Endothelial cell of umbilical vein (primary cell): ENCODE results near the gene ACD. TPM values are rescaled to one million over a fixed set of nuclear protein-coding genes. Genes with fewer than 3 reads are reported as not detected.

Experiments
- BruUV-seq: library from RNA; stranded (reverse); fragments of 400-500 nt; replicated peaks from 2 replicates; lab custom pipeline; 2021; lab: Mats Ljungman, UMichigan
- CTCF ChIA-PET: fragments of 300-600, 350-600 bp; sonication (Branson Sonifier 250); formaldehyde crosslinking; loops from one replicate; lab custom pipeline; 2021; ENCODE audit warnings: antibody characterized with exemption, inconsistent platforms; lab: Charles Lee
- POLR2A ChIA-PET: fragments of 300-600, 350-600 bp; sonication (Branson Sonifier 250); formaldehyde crosslinking; loops from one replicate; lab custom pipeline; 2021; ENCODE audit warnings: antibody characterized with exemption, inconsistent platforms; lab: Charles Lee
- DNase-seq: peaks from one replicate; pipeline ENCODE4 v3.0.0-alpha.2; 2011; ENCODE audit warnings: low read depth, low spot score
- FAIRE-seq: peaks from 2 replicates; lab custom pipeline; 2011; peaks lifted over from hg19 to GRCh38; lab: Jason Lieb, UNC
- H2AFZ ChIP-seq: 2 replicates; pipeline ENCODE4 v1.6.0; 2012; ENCODE audit warnings: low read depth, low read length, control low read depth, inconsistent platforms
- H3K27ac ChIP-seq: 2 replicates; pipeline ENCODE4 v1.5.1; 2011; ENCODE audit warnings: low read depth, mild to moderate bottlenecking, control low read depth, low read length, moderate library complexity; ENCODE audit not compliant: insufficient read depth
- H3K27me3 ChIP-seq, 2 experiments: 2 replicates each; pipeline versions ENCODE4 v1.6.0 to v1.6.1; 2011; ENCODE audit warnings: low read length in 2 of 2, mixed read lengths in 1 of 2; ENCODE audit not compliant: control insufficient read depth in 2 of 2, insufficient read depth in 2 of 2
- H3K36me3 ChIP-seq, 2 experiments: 2 replicates in 1 of 2; 3 replicates in 1 of 2; pipeline ENCODE4 v1.5.1; 2011; ENCODE audit warnings: low read length in 2 of 2, mild to moderate bottlenecking in 1 of 2, moderate library complexity in 1 of 2; ENCODE audit not compliant: control insufficient read depth in 2 of 2, insufficient read depth in 2 of 2; ENCODE audit errors: extremely low read depth in 1 of 2
- H3K4me1 ChIP-seq: 3 replicates; pipeline ENCODE4 v1.5.1; 2011; ENCODE audit warnings: mild to moderate bottlenecking, low read length; ENCODE audit not compliant: control insufficient read depth, insufficient read depth; ENCODE audit errors: extremely low read depth
- H3K4me2 ChIP-seq: 2 replicates; pipeline ENCODE4 v1.6.1; 2011; ENCODE audit warnings: low read length, control low read depth, mixed read lengths; ENCODE audit not compliant: insufficient read depth
- H3K4me3 ChIP-seq, 3 experiments: fragments of 200-600 bp in 1 of 3; sonication (generic), shearing (Covaris generic) in 1 of 3; replicated peaks in 1 of 3; 2 replicates each; pipeline ENCODE4 v1.5.1; 2011 to 2016; ENCODE audit warnings: control low read depth in 3 of 3, low read length in 3 of 3, mild to moderate bottlenecking in 2 of 3, inconsistent platforms in 1 of 3, low read depth in 1 of 3, moderate library complexity in 1 of 3; ENCODE audit not compliant: insufficient read depth in 1 of 3
- H3K79me2 ChIP-seq: 2 replicates; pipeline ENCODE4 v1.6.0; 2012; ENCODE audit warnings: low read length, inconsistent platforms; ENCODE audit not compliant: control insufficient read depth, insufficient read depth
- H3K9ac ChIP-seq: replicated peaks from 2 replicates; pipeline ENCODE3; 2011; ENCODE audit warnings: low read length, control low read depth; ENCODE audit not compliant: insufficient read depth; ENCODE audit errors: extremely low read depth
- H3K9me1 ChIP-seq: replicated peaks from 3 replicates; pipeline ENCODE4 v1.6.0; 2011; ENCODE audit warnings: mild to moderate bottlenecking, low read length; ENCODE audit not compliant: control insufficient read depth, insufficient read depth; ENCODE audit errors: extremely low read depth
- H3K9me3 ChIP-seq: replicated peaks from 2 replicates; pipeline ENCODE4 v1.5.1; 2012; ENCODE audit warnings: low read length, inconsistent platforms; ENCODE audit not compliant: control insufficient read depth, insufficient read depth
- H4K20me1 ChIP-seq: replicated peaks from 2 replicates; pipeline ENCODE3; 2011; ENCODE audit warnings: mild to moderate bottlenecking, low read length; ENCODE audit not compliant: control insufficient read depth, insufficient read depth; ENCODE audit errors: extremely low read depth
- CTCF ChIP-seq, 2 donors: IDR thresholded peaks; 1 replicate in 1 of 2; 2 replicates in 1 of 2; pipeline ENCODE4 v1.5.1; 2011; ENCODE audit warnings: low read length in 2 of 2, mild to moderate bottlenecking in 2 of 2, moderate library complexity in 2 of 2, control low read depth in 1 of 2, inconsistent platforms in 1 of 2, low read depth in 1 of 2; ENCODE audit not compliant: insufficient read depth in 1 of 2; ENCODE audit errors: extremely low read depth in 1 of 2
- FOS ChIP-seq: IDR thresholded peaks from 2 replicates; pipeline ENCODE4 v1.6.1; 2011; ENCODE audit warnings: mild to moderate bottlenecking, low read length, moderate library complexity, borderline replicate concordance; ENCODE audit not compliant: insufficient read depth
- MAX ChIP-seq: IDR thresholded peaks from 2 replicates; pipeline ENCODE4 v1.6.1; 2011; ENCODE audit not compliant: insufficient read depth, insufficient read length
- POLR2A ChIP-seq: IDR thresholded peaks from 2 replicates; pipeline ENCODE4 v1.6.1; 2012; ENCODE audit warnings: low read depth, mild to moderate bottlenecking, control low read depth, low read length
- dilution Hi-C: fragments of 300-500 bp; cut with MboI; formaldehyde crosslinking; loops from one replicate; pipeline ENCODE4 v1.15.0; 2019; ENCODE audit warnings: low sequenced_read_pairs; ENCODE audit not compliant: extremely low pct_ligation_motif_present
- intact Hi-C: fragments of 100-400 bp; cut with micrococcal nuclease; formaldehyde crosslinking; loops from one replicate; pipeline ENCODE4 v1.10.0; 2022
- polyA plus RNA-seq, 4 experiments: library from polyadenylated mRNA; depleted of rRNA in 3 of 4; stranded (reverse) in 3 of 4; unstranded in 1 of 4; fragments of >200 nt; gene quantifications; 2 replicates each; pipeline versions ENCODE4 v1.2.1 to v1.2.3, GENCODE V29; 2011 to 2012; ENCODE audit warnings: missing spikeins in 1 of 4
- total RNA-seq: library from RNA; stranded (reverse); gene quantifications from 2 replicates; pipeline ENCODE4 v1.2.3, GENCODE V29; 2021

ACD gene
- total and polyA plus RNA-seq, 2 donors (not counting 3 experiments of a cell fraction or from before 2014, with no cell fraction given): 24.4 to 36.0 TPM

GRCh38 chr16:67672739-67673662 is 12.9 kb upstream of the ACD start:
- no peaks in the 10 kb centered on the region for H4K20me1 ChIP-seq
- peak; percentile 79 for DNase-seq
- H3K4me2 ChIP-seq: peak overlapping the region; percentile 31
- H3K9me1 ChIP-seq: no peaks in the 10 kb centered on the region
- H3K4me1 ChIP-seq: peaks cover 26% of the 10 kb centered on the region
- POLR2A ChIA-PET: interaction anchor here (1.2 to 1.5 kb wide), 2 partner anchors 133 to 152 kb away, joined by 4 read pairs; partner anchors contain the start of genes RANBP10 and TSNAXIP1
- TF ChIP-seq POLR2A: peak; percentile 22
- TF ChIP-seq CTCF (IDR thresholded peaks at IDR 0.05; ENCODE audit: extremely low read depth in 1 of 2, insufficient read depth in 1 of 2, low read depth in 1 of 2, low read length in 2 of 2): peak; percentile 80 to 82
- no peak for TF ChIP-seq MAX
- TF ChIP-seq FOS: no peak
- H3K27ac ChIP-seq: peak overlapping the region; percentile 73
- H2AFZ ChIP-seq: no peak overlapping the region
- FAIRE-seq: peak; percentile 84
- BruUV-seq: no TSS peak
- H3K79me2 ChIP-seq: no peaks in the 10 kb centered on the region
- H3K9ac ChIP-seq: peak overlapping the region; percentile 17
- no peaks in the 10 kb centered on the region for H3K27me3 ChIP-seq
- no peak overlapping the region for H3K4me3 ChIP-seq
- CTCF ChIA-PET: interaction anchor here (0.6 to 12.7 kb wide), 51 partner anchors 9 to 557 kb away, joined by 3 to 163 read pairs (median 4); partner anchors contain the start of genes ACD, ATP6V0D1, CENPT and CTCF
- H3K9me3 ChIP-seq: no peaks in the 10 kb centered on the region
- peaks cover 0 to 10% of the 10 kb centered on the region in 2 experiments for H3K36me3 ChIP-seq
- dilution Hi-C loops (no loop called here), intact Hi-C loops (loop anchor here (1.0 to 2.0 kb wide), 7 partner anchors 46 to 255 kb away; partner anchors contain the start of genes CENPT, EDC4, GFOD2 and NUTF2)
